GM12878 (cell line): Measurements from ENCODE around the gene MYH9. TPM values are rescaled to one million over a fixed set of nuclear protein-coding genes. Genes with fewer than 3 reads are reported as not detected.

Source experiments
- ATAC-seq: fragments of 200-7000 bp; cut with Tn5 transposase; 3 replicates; pipeline ENCODE4 v1.9.1; 2020; ENCODE audit warnings: mild to moderate bottlenecking, moderate library complexity
- BruUV-seq: library from RNA; stranded (reverse); fragments of 400-500 nt; replicated peaks from 2 replicates; lab custom pipeline; 2021; lab: Mats Ljungman, UMichigan
- CTCF ChIA-PET: fragments of 300-600 bp; sonication (Branson Sonifier 250); formaldehyde crosslinking; extraction: SDS; loops from one replicate; lab custom pipeline; 2021; ENCODE audit warnings: inconsistent platforms; lab: Yijun Ruan, JAX
- POLR2A ChIA-PET: fragments of 350-600 bp; formaldehyde crosslinking; extraction: SDS; loops from one replicate; lab custom pipeline; 2021; ENCODE audit warnings: inconsistent platforms; lab: Charles Lee
- RAD21 ChIA-PET: fragments of 300-600 bp; sonication (Branson Sonifier 250); formaldehyde crosslinking; loops from one replicate; lab custom pipeline; 2023; ENCODE audit warnings: antibody characterized with exemption; ENCODE audit not compliant: unreplicated experiment; lab: Charles Lee
- SMC1A ChIA-PET: fragments of 300-600 bp; sonication (Branson Sonifier 250); formaldehyde crosslinking; loops from one replicate; lab custom pipeline; 2023; ENCODE audit not compliant: unreplicated experiment, uncharacterized antibody; lab: Charles Lee
- DNase-seq: peaks from one replicate; pipeline ENCODE4 v3.0.0-alpha.2; 2011; ENCODE audit warnings: low read depth, low spot score
- FAIRE-seq: peaks from 3 replicates; lab custom pipeline; 2011; peaks lifted over from hg19 to GRCh38; lab: Jason Lieb, UNC
- H2AFZ ChIP-seq: 2 replicates; pipeline ENCODE4 v1.6.0; 2011; ENCODE audit warnings: low read depth, low read length, control low read depth; ENCODE audit not compliant: control insufficient read depth
- H3K27ac ChIP-seq: 2 replicates; pipeline ENCODE4 v1.5.1; 2011; ENCODE audit warnings: control low read depth; ENCODE audit not compliant: control insufficient read depth, insufficient read depth
- H3K27me3 ChIP-seq, 2 experiments: replicated peaks in 1 of 2; 2 replicates each; pipeline versions ENCODE4 v1.6.0 to v1.6.1; 2011; ENCODE audit warnings: low read length in 1 of 2; ENCODE audit not compliant: control insufficient read depth in 2 of 2, insufficient read depth in 2 of 2
- H3K36me3 ChIP-seq, 2 experiments: 2 replicates each; pipeline ENCODE4 v1.5.1; 2011; ENCODE audit warnings: low read length in 1 of 2; ENCODE audit not compliant: control insufficient read depth in 2 of 2, insufficient read depth in 2 of 2
- H3K4me1 ChIP-seq: 2 replicates; pipeline ENCODE4 v1.6.1; 2011; ENCODE audit warnings: mild to moderate bottlenecking, low read length, moderate library complexity, mixed read lengths; ENCODE audit not compliant: control insufficient read depth, insufficient read depth
- H3K4me2 ChIP-seq: 2 replicates; pipeline ENCODE4 v1.6.0; 2011; ENCODE audit warnings: control low read depth; ENCODE audit not compliant: control insufficient read depth, insufficient read depth
- H3K4me3 ChIP-seq: fragments of 200-600 bp; sonication (generic); 2 replicates; pipeline ENCODE4 v1.5.1; 2016
- H3K79me2 ChIP-seq: 2 replicates; pipeline ENCODE4 v1.6.0; 2011; ENCODE audit warnings: low read length; ENCODE audit not compliant: control insufficient read depth, insufficient read depth
- H3K9ac ChIP-seq: 2 replicates; pipeline ENCODE4 v1.8.0; 2011; ENCODE audit warnings: low read length, control low read depth, mixed read lengths; ENCODE audit not compliant: control insufficient read depth, insufficient read depth
- H3K9me3 ChIP-seq: replicated peaks from 3 replicates; pipeline ENCODE4 v1.5.1; 2011; ENCODE audit warnings: mild to moderate bottlenecking, low read length; ENCODE audit not compliant: control insufficient read depth, insufficient read depth
- H4K20me1 ChIP-seq: 2 replicates; pipeline ENCODE4 v1.6.0; 2011; ENCODE audit not compliant: control insufficient read depth, insufficient read depth
- ASH2L ChIP-seq: fragments of 300-600, 200-600 bp; sonication (generic); IDR thresholded peaks from 2 replicates; pipeline ENCODE4 v1.6.1; 2017; ENCODE audit warnings: low read depth, mild to moderate bottlenecking, borderline replicate concordance
- BACH1 ChIP-seq: fragments of 450-650 bp; IDR thresholded peaks from 2 replicates; pipeline ENCODE4 v1.6.1; 2017; ENCODE audit warnings: mild to moderate bottlenecking, borderline replicate concordance
- CHD1 ChIP-seq: IDR thresholded peaks from 2 replicates; pipeline ENCODE4 v1.6.1; 2012; ENCODE audit warnings: low read depth, low read length, improper control_type of control experiment
- E2F4 ChIP-seq: IDR thresholded peaks from 2 replicates; pipeline ENCODE4 v1.6.1; 2012; ENCODE audit warnings: low read depth, low read length, improper control_type of control experiment
- EGR1 ChIP-seq, 2 experiments: IDR thresholded peaks; 1 replicate in 1 of 2; 2 replicates in 1 of 2; pipeline ENCODE4 v1.6.1; 2011 to 2012; ENCODE audit warnings: low read depth in 2 of 2, low read length in 2 of 2, borderline replicate concordance in 1 of 2, mild to moderate bottlenecking in 1 of 2, moderate library complexity in 1 of 2
- GATAD2B ChIP-seq: fragments of 450-650 bp; conservative IDR thresholded peaks from 2 replicates; pipeline ENCODE4 v1.6.1; 2017; ENCODE audit warnings: low read depth, mild to moderate bottlenecking, moderate library complexity
- HCFC1 ChIP-seq: fragments of 150-350 bp; IDR thresholded peaks from 2 replicates; pipeline ENCODE4 v1.6.1; 2014; ENCODE audit warnings: low read length
- HDAC6 ChIP-seq: fragments of 200-600 bp; sonication (generic); IDR thresholded peaks from one replicate; pipeline ENCODE4 v1.8.0; 2017; ENCODE audit warnings: antibody characterized with exemption; ENCODE audit not compliant: unreplicated experiment
- KAT2A ChIP-seq: conservative IDR thresholded peaks from 2 replicates; pipeline ENCODE4 v1.6.1; 2011; ENCODE audit warnings: low read depth, low read length; ENCODE audit not compliant: control insufficient read depth
- KLF5 ChIP-seq: fragments of 450-650 bp; IDR thresholded peaks from 2 replicates; pipeline ENCODE4 v1.6.1; 2014; ENCODE audit warnings: mild to moderate bottlenecking; ENCODE audit not compliant: partially characterized antibody
- LARP7 ChIP-seq: fragments of 450-650 bp; IDR thresholded peaks from 2 replicates; pipeline ENCODE4 v1.6.1; 2017; ENCODE audit warnings: mild to moderate bottlenecking
- NR2F1 ChIP-seq: fragments of 450-650 bp; conservative IDR thresholded peaks from 2 replicates; pipeline ENCODE4 v1.6.1; 2017; ENCODE audit warnings: mild to moderate bottlenecking
- PKNOX1 ChIP-seq: fragments of 450-650 bp; IDR thresholded peaks from 2 replicates; pipeline ENCODE4 v1.6.1; 2016; ENCODE audit warnings: mild to moderate bottlenecking
- POLR2A ChIP-seq: IDR thresholded peaks from 2 replicates; pipeline ENCODE4 v1.6.1; 2011; ENCODE audit warnings: low read depth, mild to moderate bottlenecking, low read length
- POLR2AphosphoS2 ChIP-seq: IDR thresholded peaks from 2 replicates; pipeline ENCODE4 v1.6.1; 2011; ENCODE audit warnings: low read depth, mild to moderate bottlenecking, low read length, improper control_type of control experiment, moderate library complexity
- SIN3A ChIP-seq: IDR thresholded peaks from 2 replicates; pipeline ENCODE4 v1.6.1; 2012; ENCODE audit warnings: low read depth, low read length, improper control_type of control experiment
- TCF7 ChIP-seq: IDR thresholded peaks from 2 replicates; pipeline ENCODE4 v1.6.1; 2014; ENCODE audit warnings: antibody characterized with exemption, borderline replicate concordance
- ZNF217 ChIP-seq: fragments of 450-650 bp; IDR thresholded peaks from 2 replicates; pipeline ENCODE4 v1.6.1; 2017; ENCODE audit warnings: antibody characterized with exemption, mild to moderate bottlenecking
- ZNF687 ChIP-seq: fragments of 450-650 bp; IDR thresholded peaks from 2 replicates; pipeline ENCODE4 v1.6.1; 2017; ENCODE audit warnings: mild to moderate bottlenecking, moderate library complexity
- ZSCAN29 ChIP-seq: fragments of 450-650 bp; IDR thresholded peaks from 2 replicates; pipeline ENCODE4 v1.6.1; 2017; ENCODE audit warnings: mild to moderate bottlenecking, moderate library complexity
- WGBS: methylation state at CpG from one replicate; pipeline ENCODE4 v1.1.6; 2016; ENCODE audit warnings: low lambda C conversion rate; ENCODE audit not compliant: insufficient replicate concordance, insufficient coverage; ENCODE audit errors: missing lambda C conversion rate; 5-methylcytosine and 5-hydroxymethylcytosine counted together
- in situ Hi-C: fragments of 300-500 bp; cut with MboI; formaldehyde crosslinking; loops from 9 replicates; pipeline ENCODE4 v1.14.3; 2018; ENCODE audit warnings: mixed read lengths
- intact Hi-C: fragments of 100-400 bp; cut with micrococcal nuclease; formaldehyde crosslinking; loops from one replicate; pipeline ENCODE4 v1.14.2; 2022; ENCODE audit not compliant: unreplicated experiment
- polyA plus RNA-seq, 11 experiments: library from polyadenylated mRNA; depleted of rRNA in 4 of 11; unstranded in 6 of 11; stranded (reverse) in 5 of 11; fragments of >200 nt; fragmentation: Nextera tagmentation in 4 of 11; fragmentation: Illumina TruSeq in 1 of 11; extraction: Ambion mirVana in 4 of 11; extraction: Trizol in 1 of 11; gene quantifications; 1 replicate in 1 of 11; 2 replicates in 10 of 11; pipeline versions ENCODE4 v1.2.1 to v1.2.3, GENCODE V29; 2011 to 2016; ENCODE audit warnings: inconsistent platforms in 2 of 11, missing spikeins in 2 of 11, low read depth in 1 of 11
- total RNA-seq, 4 experiments: library from RNA; depleted of rRNA in 3 of 4; stranded (reverse); fragments of >200 nt in 3 of 4; fragmentation: Illumina TruSeq in 1 of 4; extraction: Trizol in 1 of 4; gene quantifications; 2 replicates each; pipeline versions ENCODE4 v1.2.1 to v1.2.3, GENCODE V29; 2013 to 2021

The MYH9 gene
- total and polyA plus RNA-seq, 10 of the 15 experiments (the other 5 are each of a cell fraction or from before 2014, with no cell fraction given): 5.1 to 525 (median 145) TPM

- Histone ChIP-seq H4K20me1 (no peaks in the 10 kb centered on the region), H3K79me2 (peaks cover 49% of the 10 kb centered on the region), H3K4me2 (no peak overlapping the region), H3K4me3 (peak overlapping the region; percentile 74), H2AFZ (peak overlapping the region; percentile 54), H3K27ac (peak overlapping the region; percentile 88), H3K36me3 (no peaks in the 10 kb centered on the region; a peak in 1 of 4 replicates), H3K9me3 (no peaks in the 10 kb centered on the region), H3K4me1 (peaks cover 11% of the 10 kb centered on the region), H3K9ac (peak overlapping the region; percentile 78), H3K27me3 (no peaks in the 10 kb centered on the region)
- WGBS: 0% methylated on average over 26 of the region's 31 CpGs
- ATAC-seq (peak; percentile 1), DNase-seq (no peak), FAIRE-seq (no peak)
- ChIA-PET CTCF (interaction anchor here (0.6 to 1.6 kb wide), 3 partner anchors 56 to 83 kb away, joined by 4 read pairs; no protein-coding TSS in a partner anchor), POLR2A (interaction anchor here (0.9 to 5.6 kb wide), 10 partner anchors 8 to 119 kb away, joined by 3 to 53 read pairs (median 5); partner anchors contain the start of gene FOXRED2), SMC1A (interaction anchor here (0.7 to 2.0 kb wide), 8 partner anchors 8 to 94 kb away, joined by 3 to 10 read pairs (median 4); partner anchors contain the start of gene TXN2), RAD21 (interaction anchor here (0.8 to 2.2 kb wide), 10 partner anchors 9 to 83 kb away, joined by 3 to 9 read pairs (median 5); no protein-coding TSS in a partner anchor)
- no TSS peak for BruUV-seq
- intact Hi-C loops (loop anchor here (2.0 to 5.0 kb wide), 2 partner anchors 67 to 85 kb away; no protein-coding TSS in a partner anchor), in situ Hi-C loops (no loop called here)
- TF ChIP-seq ZSCAN29 (0 out of 2 replicates have a peak, but pooled peaks have one; percentile 12), PKNOX1 (no peak), GATAD2B (peak; percentile 61), NR2F1 (peak; percentile 54), HCFC1 (no peak), BACH1 (peak; percentile 67; the same call in 1 of the 2 replicates), HDAC6 (peak; percentile 37), CHD1 (0 out of 2 replicates have a peak, but pooled peaks have one; percentile 31), POLR2A (peak; percentile 93), KAT2A (no peak), ASH2L (no peak), SIN3A (no peak), ZNF687 (peak; percentile 50; the same call in 1 of the 2 replicates), EGR1 (IDR thresholded peaks at IDR 0.05; ENCODE audit: borderline replicate concordance in 1 of 2, low read depth in 2 of 2, low read length in 2 of 2) (peak in 1 of 2 experiments; percentile 49; a peak in 1 of 3 replicates), LARP7 (peak; percentile 98), ZNF217 (no peak), POLR2AphosphoS2 (peak; percentile 92; the same call in 1 of the 2 replicates), E2F4 (no peak), KLF5 (no peak), TCF7 (no peak)
Observed at GRCh38 chr22:36387709-36387958, 133 bp downstream of the MYH9 start.
